GM21723 (cell line): ENCODE data around the gene RNF169.
A peak's percentile ranks its signal among the peaks of the same experiment; 100 is the strongest.

Experiments used
- ATAC-seq: cut with Tn5 transposase; IDR thresholded peaks from one replicate; pipeline ENCODE4 v1.9.1; 2021; ENCODE audit warnings: mild to moderate bottlenecking, moderate library complexity; ENCODE audit not compliant: unreplicated experiment

RNF169 gene

DNA sequence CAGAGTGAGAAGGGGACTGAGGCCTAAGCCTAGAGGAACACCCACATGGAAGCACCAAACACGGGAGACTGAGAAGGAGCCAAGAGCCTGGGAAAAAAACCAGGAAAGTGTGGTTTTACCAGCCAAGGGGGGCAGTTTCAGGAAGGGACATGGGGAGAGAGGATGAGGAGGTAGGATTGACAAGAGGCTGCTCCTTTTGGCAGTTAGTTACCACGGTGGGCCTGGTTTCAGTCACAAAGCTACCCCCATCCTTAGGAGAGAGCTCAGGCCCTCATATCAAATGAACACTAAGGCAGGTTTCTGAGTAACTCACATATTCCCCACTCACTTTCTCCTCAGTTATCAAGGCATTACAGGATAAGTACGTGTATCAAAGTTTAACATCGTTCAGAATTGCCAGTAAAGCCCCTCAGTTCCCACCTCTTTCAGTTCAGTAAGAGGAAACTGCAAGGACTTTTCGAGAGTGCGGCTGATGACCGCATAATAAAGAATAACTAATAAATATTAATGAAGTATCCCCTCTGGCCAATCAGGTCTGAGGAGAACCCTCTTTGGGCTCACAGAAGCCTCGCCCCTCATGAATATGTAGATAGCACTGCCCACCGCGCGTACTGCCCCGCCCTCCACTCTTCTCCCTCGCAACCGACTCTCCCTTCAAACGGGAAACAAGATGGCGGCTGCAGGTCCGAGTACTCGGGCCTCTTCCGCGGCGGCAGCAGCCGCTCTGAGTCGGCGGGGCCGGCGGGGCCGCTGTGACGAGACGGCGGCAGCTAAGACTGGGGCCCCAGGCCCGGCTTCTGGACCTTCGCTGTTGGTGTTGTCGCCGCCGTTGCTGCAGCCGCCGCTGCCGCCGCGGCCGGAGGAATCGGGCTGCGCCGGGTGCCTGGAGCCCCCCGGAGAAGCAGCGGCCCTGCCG lies at the start of gene RNF169:
Gene RNF169 (plus strand): TSS at position 639 of the 916 bp plus-strand sequence. CDS start 32 bp downstream, at position 671.
- ATAC-seq = peak; percentile 98

DNA sequence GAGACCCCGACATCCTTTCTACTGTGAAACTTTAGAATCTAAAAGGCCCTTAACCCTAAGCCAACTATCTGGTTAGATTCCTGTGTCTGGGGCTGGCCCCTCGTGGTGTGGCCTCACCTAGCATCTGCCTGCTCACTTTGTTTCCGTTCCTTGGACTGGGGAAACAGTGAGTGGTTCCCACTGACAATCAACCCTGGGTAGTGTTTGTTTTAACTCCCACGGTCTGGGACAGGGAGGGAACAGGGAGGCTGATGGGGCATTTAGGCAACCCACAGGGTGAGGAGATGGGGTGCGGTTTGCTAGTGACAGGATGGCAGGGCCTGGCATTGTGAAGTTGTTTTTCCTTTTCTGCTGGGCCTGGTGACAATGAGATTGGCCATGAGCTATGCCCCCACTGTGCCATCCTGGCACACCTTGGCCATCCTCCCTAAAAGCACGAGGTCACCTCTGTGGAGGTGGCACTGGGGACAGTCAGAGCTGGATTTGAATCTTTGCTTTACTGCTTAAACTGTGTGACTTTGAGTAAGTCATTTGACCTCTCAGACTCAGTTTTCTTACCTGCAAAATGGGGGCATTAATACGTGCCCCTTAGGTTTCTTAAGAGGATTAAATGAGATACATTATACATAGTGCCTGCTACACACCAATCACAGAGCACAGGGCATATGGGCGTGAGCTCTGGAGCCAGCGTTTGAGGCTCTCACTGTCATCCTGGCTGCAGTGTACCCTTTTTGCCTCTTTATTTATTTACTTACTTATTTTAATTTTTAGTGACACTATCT lies 48.8 kb upstream of the RNF169 start:
- ATAC-seq = no peak

DNA sequence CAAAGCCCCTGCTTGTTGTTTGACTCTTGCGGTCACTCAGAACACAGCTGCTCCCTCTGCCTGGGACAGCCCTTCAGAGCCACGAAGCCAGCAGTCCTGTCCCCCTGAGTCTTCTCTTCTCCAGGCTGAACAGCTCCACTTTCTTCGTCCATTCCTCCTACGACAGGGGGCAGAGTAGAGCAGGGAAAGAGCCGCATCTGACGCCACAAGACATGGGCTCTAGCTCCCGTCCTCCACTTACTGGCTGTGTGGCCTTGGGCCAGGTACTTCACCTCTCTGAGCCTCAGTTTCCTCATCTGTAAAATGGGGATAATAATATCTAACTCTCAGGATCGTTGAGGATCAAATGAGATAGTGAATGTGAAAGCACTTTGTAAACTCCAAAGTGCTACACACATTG lies 47.3 kb upstream of the RNF169 start:
- ATAC-seq = no peak

- ATAC-seq = no peak
Observed at GRCh38 chr11:74702383-74703007, 46.2 kb upstream of the RNF169 start.

DNA sequence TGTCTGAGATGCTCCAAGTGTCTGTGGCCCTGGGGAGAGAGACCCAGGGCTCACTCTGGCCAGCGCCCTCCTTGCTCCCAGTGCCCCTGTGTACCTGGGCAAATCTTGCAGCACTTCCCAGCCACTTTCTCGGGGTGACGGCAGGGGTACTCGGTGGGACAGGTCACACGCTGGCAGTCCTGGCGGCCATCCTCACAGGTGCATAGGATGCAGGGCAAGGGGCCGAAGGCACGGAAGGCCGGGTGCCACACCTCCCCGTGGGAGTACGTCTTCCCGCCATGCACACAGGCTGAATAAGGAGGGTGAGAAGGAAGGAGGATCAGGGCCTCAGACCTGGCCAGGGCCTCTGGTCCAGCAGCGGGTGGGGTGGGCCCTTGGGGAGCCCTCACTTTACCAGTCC lies 45.4 kb upstream of the RNF169 start:
- ATAC-seq = no peak

GRCh38 chr11:74707182-74707581 lies 41.5 kb upstream of the RNF169 start:
- ATAC-seq = no peak

DNA sequence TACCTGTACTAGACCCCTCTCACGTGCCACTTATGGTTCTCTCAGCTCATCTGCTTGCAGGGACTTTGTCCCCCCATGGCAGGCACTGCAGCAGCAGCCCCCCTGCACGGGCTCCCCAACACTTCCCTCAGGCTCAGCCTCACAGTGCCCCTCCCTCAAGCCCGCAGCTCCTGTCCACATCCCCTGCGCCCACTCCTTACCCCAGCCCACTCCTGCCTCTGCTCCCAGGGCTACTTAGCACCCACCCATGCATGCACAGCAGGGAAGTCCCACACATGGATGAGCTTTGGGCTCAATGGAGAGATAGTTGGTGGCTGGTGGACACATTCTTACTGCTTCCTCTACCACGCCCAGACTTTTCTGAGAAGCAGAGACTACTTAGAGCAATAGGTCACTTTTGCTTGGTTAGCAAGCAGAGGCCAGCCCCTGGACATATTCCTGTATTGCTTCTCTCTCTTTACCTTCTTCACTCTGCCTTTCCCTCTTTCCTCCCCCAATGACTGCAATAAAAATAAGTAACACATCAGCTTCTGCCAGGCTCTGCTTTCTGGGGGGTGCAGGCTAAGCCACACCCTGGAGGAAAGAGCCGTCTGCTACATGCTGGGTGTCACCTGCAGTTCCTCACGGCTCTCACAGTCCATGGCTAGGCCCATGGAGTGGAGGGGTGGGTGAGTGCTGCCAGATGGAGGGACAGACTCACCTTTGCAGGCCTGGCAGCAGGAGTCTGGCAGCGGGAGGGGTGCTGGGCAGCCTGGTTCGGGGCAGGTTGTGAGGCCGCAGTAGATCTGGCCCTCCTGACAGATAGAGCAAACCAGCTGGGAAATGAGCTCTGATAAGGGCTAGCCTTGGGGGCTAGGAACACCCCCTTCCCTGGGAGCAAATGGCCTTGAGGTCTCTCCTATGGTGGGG lies 40.8 kb upstream of the RNF169 start:
- ATAC-seq = no peak

- no peak for ATAC-seq
Observed at GRCh38 chr11:74709175-74709574, 39.5 kb upstream of the RNF169 start.

- no peak for ATAC-seq
Observed at GRCh38 chr11:74710281-74710938, 38.2 kb upstream of the RNF169 start.

DNA sequence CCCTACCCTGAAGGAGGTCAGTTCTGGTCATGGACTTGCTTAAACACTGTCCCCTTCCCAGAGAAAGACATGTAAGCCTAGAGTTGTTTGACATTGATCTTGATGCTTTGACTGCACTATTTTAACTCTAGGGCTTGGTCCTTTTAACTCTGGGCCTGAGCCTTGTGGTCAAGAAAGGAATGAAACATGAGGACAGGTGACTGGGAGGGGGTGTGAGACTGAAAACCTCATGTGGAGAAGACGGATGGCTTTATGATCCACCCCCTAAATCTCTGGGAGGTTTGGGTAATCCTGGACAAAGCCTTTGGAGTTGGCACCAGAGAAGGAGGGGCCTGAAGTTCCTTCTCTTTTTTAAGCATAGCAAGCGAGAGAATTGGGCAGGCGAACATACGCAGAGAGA lies 35.0 kb upstream of the RNF169 start:
- ATAC-seq = no peak

DNA sequence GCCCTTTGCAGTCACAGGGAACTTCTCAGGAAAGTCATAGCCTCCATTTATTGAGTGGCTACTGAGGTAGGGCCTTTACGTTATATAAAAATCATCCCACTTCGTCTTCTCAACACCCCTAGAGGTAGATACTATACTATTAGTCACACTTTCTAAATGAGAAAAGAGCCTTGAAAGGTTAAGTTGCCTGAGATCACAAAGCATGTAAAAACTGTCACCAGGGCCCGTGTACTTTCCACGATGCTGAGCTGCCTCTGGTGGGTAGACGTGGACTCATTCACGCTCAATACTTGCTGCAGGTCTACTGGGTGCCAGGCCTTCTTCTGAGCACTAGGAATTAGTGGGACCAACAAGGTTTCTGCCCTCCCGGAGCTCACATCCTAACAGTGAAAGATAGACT lies 33.7 kb upstream of the RNF169 start:
- ATAC-seq = no peak

DNA sequence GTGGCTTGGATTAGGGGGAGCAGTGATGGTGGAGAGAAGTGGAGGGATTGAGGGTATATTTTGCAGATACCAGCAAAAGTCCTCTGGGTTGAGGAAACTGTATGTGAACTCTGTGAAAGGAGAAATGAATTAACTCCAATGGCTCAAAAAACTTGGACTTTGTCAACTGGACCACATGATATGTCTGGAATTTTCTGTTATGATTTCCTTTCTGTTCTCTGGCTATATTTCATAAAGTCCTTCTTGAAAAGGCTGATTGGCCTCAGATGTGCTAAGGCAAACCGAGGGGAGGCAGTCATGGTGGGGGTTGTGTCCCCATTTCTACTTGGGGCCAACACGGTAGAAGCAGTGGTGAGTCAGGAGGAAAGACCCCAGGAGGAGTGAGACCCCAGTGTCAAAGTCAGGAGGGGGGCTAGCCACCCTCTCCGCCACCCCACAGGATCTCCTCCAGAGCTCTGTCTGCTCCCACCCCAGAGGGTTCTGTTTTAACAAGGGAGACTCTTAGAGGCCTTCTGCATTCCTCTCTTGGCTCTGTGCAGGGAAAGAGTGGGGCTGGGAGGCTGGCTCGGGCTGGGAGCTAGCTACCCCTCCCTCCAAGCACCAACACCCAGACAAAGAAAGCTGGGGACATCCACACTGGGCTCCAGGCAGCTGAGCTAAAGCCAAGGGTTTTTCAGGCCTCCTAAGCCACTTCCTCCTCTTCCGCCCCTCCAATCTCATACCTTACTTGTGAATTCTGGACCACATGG lies 31.3 kb upstream of the RNF169 start:
- ATAC-seq = no peak

- ATAC-seq = no peak
Observed at GRCh38 chr11:74719011-74719410, 29.6 kb upstream of the RNF169 start.

GRCh38 chr11:74720596-74721478 lies 27.8 kb upstream of the RNF169 start:
- no peak for ATAC-seq

- ATAC-seq = no peak
Observed at GRCh38 chr11:74721479-74721835, 27.2 kb upstream of the RNF169 start.

DNA sequence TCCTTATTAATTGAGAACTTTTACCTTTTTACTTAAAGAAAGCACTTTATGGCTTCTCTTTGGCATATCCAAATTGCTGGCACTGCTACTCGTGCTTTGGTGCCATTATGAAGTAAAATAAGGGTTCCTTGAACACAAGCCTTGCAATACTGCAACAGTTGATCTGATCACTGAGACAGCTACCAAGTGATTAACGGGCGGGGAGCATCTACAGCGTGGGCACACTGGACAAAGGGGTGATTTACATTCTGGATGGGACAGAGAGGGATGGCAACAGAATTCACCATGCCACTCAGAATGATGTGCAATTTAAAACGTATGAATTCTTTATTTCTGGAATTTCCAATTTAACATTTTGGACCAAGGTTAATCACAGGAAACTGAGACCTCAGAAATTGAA lies 25.1 kb upstream of the RNF169 start:
- ATAC-seq = no peak

- ATAC-seq = no peak
Observed at GRCh38 chr11:74725701-74726100, 22.9 kb upstream of the RNF169 start.

- ATAC-seq = peak; percentile 71
Observed at GRCh38 chr11:74726547-74727182, 22.0 kb upstream of the RNF169 start.
